HG03108 (cell line): Measurements from ENCODE around the gene COX7A2L.
"Not testable (repeated sequence)": the region's sequence is repeated elsewhere in the genome, so short reads cannot be mapped to it uniquely, and the experiment has no call there.

ENCODE experiments used
- ATAC-seq: cut with Tn5 transposase; IDR thresholded peaks from one replicate; pipeline ENCODE4 v1.9.1; 2021; ENCODE audit warnings: moderate library complexity; ENCODE audit not compliant: unreplicated experiment

Gene COX7A2L

GRCh38 chr2:42340045-42340937, 20.7 kb downstream of the COX7A2L start:
- no peak for ATAC-seq

GRCh38 chr2:42339191-42339912, 21.7 kb downstream of the COX7A2L start:
- ATAC-seq = no peak

DNA sequence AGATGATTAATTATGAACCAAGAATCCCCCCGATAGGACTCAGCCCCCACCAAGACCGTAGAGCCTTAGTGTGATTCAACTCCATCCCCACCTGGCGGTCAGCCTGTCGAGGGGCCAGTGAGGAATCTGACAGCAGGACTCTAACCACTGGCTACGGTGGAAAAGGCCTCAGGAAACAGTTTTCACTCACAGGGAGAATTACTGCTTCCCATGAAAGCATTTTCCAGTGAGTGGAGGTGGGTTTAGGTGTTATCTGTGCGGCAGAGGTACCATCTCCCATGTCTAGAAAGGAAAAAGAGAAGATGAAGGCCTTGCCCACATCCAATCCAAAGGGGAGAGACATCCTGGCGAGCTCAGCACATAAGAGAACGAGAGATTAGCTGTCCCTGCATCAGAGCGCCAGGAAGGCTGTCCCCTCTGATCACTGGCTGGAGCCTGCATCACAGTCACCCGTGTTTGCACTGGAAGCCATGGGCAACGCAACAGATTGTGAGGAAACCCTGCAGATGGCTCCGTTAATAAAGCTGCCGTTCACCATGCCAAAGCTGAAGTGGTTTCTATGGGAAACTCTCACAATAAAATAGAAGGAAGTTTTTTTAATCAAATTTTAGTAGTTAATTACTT, 22.3 kb downstream of the COX7A2L start:
- no peak for ATAC-seq

DNA sequence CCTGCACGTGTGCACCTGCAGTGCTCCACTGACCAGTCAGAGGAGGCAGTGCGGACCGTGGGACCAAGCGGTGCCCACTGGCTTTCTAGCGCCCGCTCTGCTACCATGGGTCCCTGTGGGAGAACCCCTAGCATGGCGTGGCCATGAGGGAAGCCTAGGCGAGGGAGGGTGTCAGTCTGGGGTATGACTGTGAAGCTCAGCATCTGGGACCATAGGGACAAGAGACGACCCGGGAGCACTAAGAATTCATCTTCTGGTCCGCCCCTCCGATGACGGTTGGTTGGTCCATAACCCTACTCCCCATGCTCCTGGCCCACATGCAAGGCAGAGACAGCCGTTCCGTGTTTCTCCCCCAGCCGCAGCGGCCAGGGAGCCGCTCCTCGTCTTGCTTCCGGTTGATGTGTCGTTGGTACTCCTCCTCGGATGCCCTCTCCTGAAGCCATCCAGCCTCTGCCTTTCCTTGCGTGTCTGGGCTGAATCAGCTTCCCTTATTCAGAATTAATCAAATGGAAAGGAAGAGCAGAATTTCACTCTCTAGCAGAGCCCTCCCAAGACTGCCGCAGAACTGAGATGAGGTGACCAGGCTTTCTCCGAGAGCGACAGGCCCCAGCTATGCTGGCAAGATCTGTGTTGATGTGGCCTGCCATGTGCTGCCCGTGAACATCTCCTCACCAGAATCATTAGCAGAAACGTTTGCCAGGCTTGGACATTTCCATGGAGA, 23.0 kb downstream of the COX7A2L start:
- no peak for ATAC-seq

- no peak for ATAC-seq
Observed at GRCh38 chr2:42337356-42337820, 23.6 kb downstream of the COX7A2L start.

GRCh38 chr2:42336361-42336965, 24.6 kb downstream of the COX7A2L start:
- no peak for ATAC-seq

- no peak for ATAC-seq
Observed at GRCh38 chr2:42335514-42336104, 25.4 kb downstream of the COX7A2L start.

GRCh38 chr2:42334865-42335264, 26.2 kb downstream of the COX7A2L start:
- not testable (repeated sequence) for ATAC-seq

GRCh38 chr2:42334220-42334619, 26.8 kb downstream of the COX7A2L start:
- no peak for ATAC-seq

- ATAC-seq = no peak
Observed at GRCh38 chr2:42333579-42333978, 27.4 kb downstream of the COX7A2L start.

GRCh38 chr2:42332575-42332974, 28.4 kb downstream of the COX7A2L start:
- ATAC-seq = no peak

- ATAC-seq = no peak
Observed at GRCh38 chr2:42331569-42332284, 29.3 kb downstream of the COX7A2L start.

GRCh38 chr2:42329736-42330135, 31.3 kb downstream of the COX7A2L start:
- no peak for ATAC-seq

DNA sequence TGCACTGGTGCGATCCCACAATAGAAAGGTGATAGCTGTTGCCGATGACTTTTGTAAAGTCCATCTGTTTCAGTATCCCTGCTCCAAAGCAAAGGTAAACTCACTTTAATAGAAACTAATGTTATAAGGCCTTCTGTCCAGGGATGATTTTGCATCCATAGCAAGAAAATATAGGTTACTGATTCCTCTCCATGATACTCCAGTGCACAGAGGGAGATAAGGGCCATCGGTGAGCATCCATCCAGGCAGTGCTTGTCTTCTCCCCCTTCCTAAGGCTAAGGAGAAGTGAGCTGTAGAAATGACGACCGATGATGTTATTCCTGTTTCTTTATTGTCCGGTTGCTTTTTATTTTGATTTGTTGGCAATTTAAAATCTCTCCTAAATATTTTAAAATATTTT, 32.1 kb downstream of the COX7A2L start:
- ATAC-seq = no peak

DNA sequence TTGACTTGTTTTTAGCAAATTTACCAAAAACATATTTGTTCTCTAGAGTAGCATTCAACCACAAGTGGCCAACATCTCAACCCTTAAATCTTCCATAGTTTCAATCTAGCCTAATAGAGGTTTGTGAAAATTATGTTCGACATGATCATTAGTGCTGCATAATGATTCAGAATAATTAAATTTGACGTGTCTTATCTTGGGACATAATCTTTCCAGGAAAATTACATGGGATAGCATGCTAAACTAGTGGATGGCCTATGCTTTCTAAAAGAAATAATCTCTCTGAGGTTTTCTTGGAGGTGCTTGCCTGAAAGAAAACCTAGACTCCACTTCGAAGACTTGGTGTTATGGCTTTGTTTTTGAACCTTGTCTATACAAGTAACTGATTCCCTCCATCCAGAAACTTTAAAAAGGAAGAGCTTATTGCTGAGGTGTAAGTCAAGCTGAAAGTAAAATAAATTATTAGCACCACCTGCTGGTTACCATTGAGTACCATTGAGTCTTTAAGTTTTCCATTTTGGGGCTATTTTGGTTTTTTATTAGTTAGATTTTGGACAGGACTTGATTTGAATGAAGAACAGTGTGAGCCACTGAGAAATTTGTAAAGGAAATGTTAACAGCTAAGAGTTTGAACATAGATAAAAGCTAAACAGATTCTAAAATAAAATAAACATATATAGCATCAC, 32.7 kb downstream of the COX7A2L start:
- no peak for ATAC-seq

- no peak for ATAC-seq
Observed at GRCh38 chr2:42327125-42327524, 33.9 kb downstream of the COX7A2L start.

DNA sequence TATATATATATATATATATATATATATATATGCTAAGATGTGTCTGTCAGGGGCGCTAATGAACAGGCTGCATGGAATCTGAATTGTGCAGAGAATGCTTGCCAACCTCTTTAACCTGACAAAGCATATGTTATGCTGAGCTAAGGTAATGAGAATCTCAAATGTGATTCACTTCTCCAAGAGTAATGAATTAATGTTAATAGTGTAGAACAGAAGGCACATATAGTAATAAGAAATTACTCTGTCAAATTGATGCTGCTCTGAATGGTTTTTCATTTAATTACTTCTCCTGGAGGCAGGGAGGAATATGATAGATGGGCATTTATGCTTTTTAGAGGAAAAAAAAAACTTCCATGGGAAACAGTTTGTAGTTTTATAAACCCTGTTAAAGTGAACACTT, 35.4 kb downstream of the COX7A2L start:
- ATAC-seq = no peak

- ATAC-seq = no peak
Observed at GRCh38 chr2:42324949-42325348, 36.1 kb downstream of the COX7A2L start.

DNA sequence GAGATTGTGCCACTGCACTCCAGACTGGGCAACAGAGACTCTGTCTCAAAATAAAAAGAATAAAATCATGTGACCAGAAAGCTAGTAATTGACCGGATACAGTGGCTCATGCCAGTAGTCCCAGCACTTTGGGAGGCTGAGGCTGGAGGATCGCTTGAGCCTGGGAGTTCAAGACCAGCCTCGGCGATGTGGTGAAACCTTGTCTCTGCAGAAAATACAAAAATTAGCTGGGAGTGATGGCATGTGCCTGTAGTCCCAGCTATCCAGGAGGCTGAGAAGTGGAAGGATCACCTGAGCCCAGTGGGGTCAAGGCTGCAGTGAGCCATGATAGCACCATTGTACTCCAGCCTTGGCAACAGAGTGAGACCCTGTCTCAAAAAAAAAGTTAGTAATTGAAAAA, 36.8 kb downstream of the COX7A2L start:
- no peak for ATAC-seq
